SH-SY5Y (cell line): ENCODE data around the gene CABP1.

Experiments
- GATA2 ChIP-seq: IDR thresholded peaks from 2 replicates; pipeline ENCODE4 v1.6.1; 2011; ENCODE audit warnings: mild to moderate bottlenecking, low read depth, low read length
- GATA3 ChIP-seq: IDR thresholded peaks from 2 replicates; pipeline ENCODE4 v1.6.1; 2011; ENCODE audit warnings: low read depth, mild to moderate bottlenecking, low read length, moderate library complexity

GRCh38 chr12:120590741-120591407 is 49.6 kb upstream of the CABP1 start:
- no peak for TF ChIP-seq GATA3
- no peak for TF ChIP-seq GATA2
